ENCODE measurements around the gene RANBP1.

DNA sequence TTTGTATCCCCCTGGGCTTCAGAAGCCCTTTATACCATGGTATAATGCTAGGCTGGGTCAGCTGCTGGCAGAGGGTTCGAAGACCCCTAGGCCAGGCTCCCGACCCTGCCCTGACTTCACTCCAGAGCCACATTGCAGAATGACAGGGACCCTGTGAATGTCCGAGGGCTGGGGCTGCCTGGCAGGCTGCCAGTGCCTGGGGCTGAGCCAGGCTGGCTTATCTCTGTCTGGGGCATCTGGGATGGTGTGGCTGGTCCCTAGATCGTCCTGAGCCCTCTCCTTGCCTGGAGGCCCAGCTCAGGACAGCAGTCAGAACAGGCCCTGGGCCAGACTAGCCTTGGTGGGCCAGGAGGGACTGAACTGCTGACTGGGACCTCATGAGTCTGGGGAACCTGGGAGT lies 19.4 kb downstream of the RANBP1 start:
- TF ChIP-seq GATA3 (IDR thresholded peaks at IDR 0.05; ENCODE audit: low read depth, low read length) (no peak), GATA2 (IDR thresholded peaks at IDR 0.05; ENCODE audit: low read depth, low read length) (peak; percentile 89)

Measured in SH-SY5Y (cell line).